Measurements from ENCODE around the gene SLC11A2.
"Not testable (repeated sequence)": the region's sequence is repeated elsewhere in the genome, so short reads cannot be mapped to it uniquely, and the experiment has no call there.

SLC11A2 gene

GRCh38 chr12:51020448-51021182 lies 5.6 kb downstream of the SLC11A2 start:
- Histone ChIP-seq H3K36me3 (ENCODE audit: control insufficient read depth, low read length) (no peaks in the 10 kb centered on the region), H3K9me3 (ENCODE audit: control insufficient read depth, insufficient read depth, low read length) (no peaks in the 10 kb centered on the region), H3K4me1 (ENCODE audit: control insufficient read depth, low read length) (peaks cover 16% of the 10 kb centered on the region), H3K27ac (ENCODE audit: low read depth, low read length) (no peak overlapping the region), H3K4me3 (ENCODE audit: low read length) (no peak overlapping the region), H3K4me2 (ENCODE audit: low read length) (no peak overlapping the region), H3K79me2 (ENCODE audit: control insufficient read depth, low read length) (peaks cover 99% of the 10 kb centered on the region), H3F3A (ENCODE audit: control insufficient read depth, insufficient read depth) (no peaks in the 10 kb centered on the region), H3K27me3 (ENCODE audit: control insufficient read depth, low read length) (no peaks in the 10 kb centered on the region), H3K9me2 (replicated peaks; ENCODE audit: control insufficient read depth, low read length) (no peaks in the 10 kb centered on the region), H4K20me1 (ENCODE audit: control insufficient read depth, insufficient read depth, low read depth, low read length) (no peaks in the 10 kb centered on the region)
- TF ChIP-seq EZH2phosphoT487 (IDR thresholded peaks at IDR 0.05; ENCODE audit: borderline replicate concordance, low read length): no peak

DNA sequence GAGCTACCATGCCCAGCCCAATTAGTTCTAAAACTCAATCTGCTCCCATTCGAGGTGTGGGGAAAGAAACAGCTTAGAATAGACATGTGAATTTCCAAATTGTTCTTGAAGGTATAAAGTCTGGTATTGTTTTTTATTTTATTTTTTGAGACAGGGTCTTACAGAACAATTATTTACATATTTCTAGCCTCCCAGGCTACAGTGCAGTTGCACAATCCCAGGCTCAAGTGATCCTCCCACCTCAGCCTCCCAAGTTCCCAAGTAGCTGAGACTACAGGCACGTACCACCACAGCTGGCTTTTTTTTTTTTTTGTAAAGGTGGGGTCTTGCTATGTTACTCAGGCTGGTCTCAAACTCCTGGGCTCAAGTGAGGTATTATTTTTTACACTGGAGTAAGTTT lies 6.3 kb downstream of the SLC11A2 start:
- Histone ChIP-seq H3K27ac (ENCODE audit: low read depth, low read length) (no peak overlapping the region), H4K20me1 (ENCODE audit: control insufficient read depth, insufficient read depth, low read depth, low read length) (no peaks in the 10 kb centered on the region), H3K9me2 (replicated peaks; ENCODE audit: control insufficient read depth, low read length) (no peaks in the 10 kb centered on the region), H3K4me3 (ENCODE audit: low read length) (no peak overlapping the region), H3K9me3 (ENCODE audit: control insufficient read depth, insufficient read depth, low read length) (no peaks in the 10 kb centered on the region), H3F3A (ENCODE audit: control insufficient read depth, insufficient read depth) (no peaks in the 10 kb centered on the region), H3K27me3 (ENCODE audit: control insufficient read depth, low read length) (no peaks in the 10 kb centered on the region), H3K4me2 (ENCODE audit: low read length) (no peak overlapping the region), H3K36me3 (ENCODE audit: control insufficient read depth, low read length) (no peaks in the 10 kb centered on the region), H3K4me1 (ENCODE audit: control insufficient read depth, low read length) (peaks cover 12% of the 10 kb centered on the region), H3K79me2 (ENCODE audit: control insufficient read depth, low read length) (peaks cover 95% of the 10 kb centered on the region)
- TF ChIP-seq, protein P1, sequence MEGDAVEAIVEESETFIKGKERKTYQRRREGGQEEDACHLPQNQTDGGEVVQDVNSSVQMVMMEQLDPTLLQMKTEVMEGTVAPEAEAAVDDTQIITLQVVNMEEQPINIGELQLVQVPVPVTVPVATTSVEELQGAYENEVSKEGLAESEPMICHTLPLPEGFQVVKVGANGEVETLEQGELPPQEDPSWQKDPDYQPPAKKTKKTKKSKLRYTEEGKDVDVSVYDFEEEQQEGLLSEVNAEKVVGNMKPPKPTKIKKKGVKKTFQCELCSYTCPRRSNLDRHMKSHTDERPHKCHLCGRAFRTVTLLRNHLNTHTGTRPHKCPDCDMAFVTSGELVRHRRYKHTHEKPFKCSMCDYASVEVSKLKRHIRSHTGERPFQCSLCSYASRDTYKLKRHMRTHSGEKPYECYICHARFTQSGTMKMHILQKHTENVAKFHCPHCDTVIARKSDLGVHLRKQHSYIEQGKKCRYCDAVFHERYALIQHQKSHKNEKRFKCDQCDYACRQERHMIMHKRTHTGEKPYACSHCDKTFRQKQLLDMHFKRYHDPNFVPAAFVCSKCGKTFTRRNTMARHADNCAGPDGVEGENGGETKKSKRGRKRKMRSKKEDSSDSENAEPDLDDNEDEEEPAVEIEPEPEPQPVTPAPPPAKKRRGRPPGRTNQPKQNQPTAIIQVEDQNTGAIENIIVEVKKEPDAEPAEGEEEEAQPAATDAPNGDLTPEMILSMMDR (IDR thresholded peaks at IDR 0.05; ENCODE audit: low read depth, low read length, poor library complexity, severe bottlenecking): no peak
- TF ChIP-seq EZH2phosphoT487 (IDR thresholded peaks at IDR 0.05; ENCODE audit: borderline replicate concordance, low read length): no peak

DNA sequence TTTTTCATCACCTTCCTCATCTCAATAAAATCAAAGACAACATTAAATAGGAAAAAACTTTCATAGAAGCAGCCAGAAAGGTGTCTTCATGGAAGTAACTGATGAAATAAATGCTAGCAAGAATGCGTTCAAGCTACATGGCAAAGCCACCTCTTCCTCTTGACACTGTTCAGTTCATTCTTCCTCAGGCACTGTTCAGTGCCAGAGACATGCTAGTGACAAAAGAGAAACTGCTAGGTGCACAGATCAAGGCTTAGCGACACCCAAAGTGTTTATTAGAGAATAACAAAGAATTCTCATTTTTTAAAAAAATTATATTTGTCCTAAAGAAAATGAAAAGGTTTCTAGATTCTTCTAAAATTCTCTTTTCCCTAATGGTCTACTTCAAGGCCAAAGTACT lies 7.2 kb downstream of the SLC11A2 start:
- no peaks in the 10 kb centered on the region for H3K27me3 ChIP-seq (ENCODE audit: control insufficient read depth, low read length)
- H3F3A ChIP-seq (ENCODE audit: control insufficient read depth, insufficient read depth): no peaks in the 10 kb centered on the region
- H3K4me2 ChIP-seq (ENCODE audit: low read length): no peak overlapping the region
- no peaks in the 10 kb centered on the region for H3K36me3 ChIP-seq (ENCODE audit: control insufficient read depth, low read length)
- H3K79me2 ChIP-seq (ENCODE audit: control insufficient read depth, low read length): peaks cover 94% of the 10 kb centered on the region
- TF ChIP-seq, protein P1 (IDR thresholded peaks at IDR 0.05; ENCODE audit: low read depth, low read length, poor library complexity, severe bottlenecking): no peak
- no peak for TF ChIP-seq EZH2phosphoT487 (IDR thresholded peaks at IDR 0.05; ENCODE audit: borderline replicate concordance, low read length)
- H3K9me2 ChIP-seq (replicated peaks; ENCODE audit: control insufficient read depth, low read length): no peaks in the 10 kb centered on the region
- no peak overlapping the region for H3K4me3 ChIP-seq (ENCODE audit: low read length)
- H3K4me1 ChIP-seq (ENCODE audit: control insufficient read depth, low read length): peaks cover 2% of the 10 kb centered on the region
- no peaks in the 10 kb centered on the region for H3K9me3 ChIP-seq (ENCODE audit: control insufficient read depth, insufficient read depth, low read length)
- H3K27ac ChIP-seq (ENCODE audit: low read depth, low read length): no peak overlapping the region
- H4K20me1 ChIP-seq (ENCODE audit: control insufficient read depth, insufficient read depth, low read depth, low read length): no peaks in the 10 kb centered on the region

DNA sequence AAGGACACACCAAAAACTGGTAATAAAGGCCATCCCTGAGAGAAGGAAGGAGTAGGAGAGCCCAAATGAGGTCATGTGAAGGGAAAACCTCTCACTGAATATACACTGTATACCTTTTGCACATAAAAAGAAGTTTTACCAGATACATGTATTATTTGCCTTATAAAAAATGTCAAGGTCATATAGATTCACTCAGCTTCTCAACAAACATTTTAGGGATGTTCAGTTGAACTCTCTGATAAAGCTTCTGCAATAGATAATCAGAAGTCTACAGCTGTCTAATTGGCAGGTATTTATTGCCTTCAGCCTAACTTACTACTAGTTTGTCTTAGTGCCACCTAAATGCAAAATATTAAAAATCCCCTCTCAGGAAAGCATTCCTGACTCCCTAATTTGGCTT lies 8.7 kb downstream of the SLC11A2 start:
- no peak overlapping the region for H3K4me2 ChIP-seq (ENCODE audit: low read length)
- no peaks in the 10 kb centered on the region for H4K20me1 ChIP-seq (ENCODE audit: control insufficient read depth, insufficient read depth, low read depth, low read length)
- TF ChIP-seq, protein P1 (IDR thresholded peaks at IDR 0.05; ENCODE audit: low read depth, low read length, poor library complexity, severe bottlenecking): no peak
- no peak for TF ChIP-seq EZH2phosphoT487 (IDR thresholded peaks at IDR 0.05; ENCODE audit: borderline replicate concordance, low read length)
- H3K9me3 ChIP-seq (ENCODE audit: control insufficient read depth, insufficient read depth, low read length): no peaks in the 10 kb centered on the region
- no peak overlapping the region for H3K4me3 ChIP-seq (ENCODE audit: low read length)
- peaks cover 93% of the 10 kb centered on the region for H3K79me2 ChIP-seq (ENCODE audit: control insufficient read depth, low read length)
- no peak overlapping the region for H3K27ac ChIP-seq (ENCODE audit: low read depth, low read length)
- no peaks in the 10 kb centered on the region for H3K36me3 ChIP-seq (ENCODE audit: control insufficient read depth, low read length)
- H3F3A ChIP-seq (ENCODE audit: control insufficient read depth, insufficient read depth): no peaks in the 10 kb centered on the region
- no peaks in the 10 kb centered on the region for H3K27me3 ChIP-seq (ENCODE audit: control insufficient read depth, low read length)
- peaks cover 2% of the 10 kb centered on the region; the same call in 1 of the 2 replicates for H3K4me1 ChIP-seq (ENCODE audit: control insufficient read depth, low read length)
- no peaks in the 10 kb centered on the region for H3K9me2 ChIP-seq (replicated peaks; ENCODE audit: control insufficient read depth, low read length)

GRCh38 chr12:51014467-51014866 lies 11.7 kb downstream of the SLC11A2 start:
- not testable (repeated sequence) for H3K9me2 ChIP-seq (replicated peaks; ENCODE audit: control insufficient read depth, low read length); H3K27ac ChIP-seq (ENCODE audit: low read depth, low read length); H4K20me1 ChIP-seq (ENCODE audit: control insufficient read depth, insufficient read depth, low read depth, low read length); H3K4me2 ChIP-seq (ENCODE audit: low read length); H3K36me3 ChIP-seq (ENCODE audit: control insufficient read depth, low read length); H3K4me3 ChIP-seq (ENCODE audit: low read length); H3K4me1 ChIP-seq (ENCODE audit: control insufficient read depth, low read length); H3K9me3 ChIP-seq (ENCODE audit: control insufficient read depth, insufficient read depth, low read length); H3K27me3 ChIP-seq (ENCODE audit: control insufficient read depth, low read length); H3F3A ChIP-seq (ENCODE audit: control insufficient read depth, insufficient read depth)
- peaks cover 87% of the 10 kb centered on the region for H3K79me2 ChIP-seq (ENCODE audit: control insufficient read depth, low read length)
